ENCODE measurements around the gene CCDC12.

CCDC12 gene

GRCh38 chr3:47008234-47008796 is 31.8 kb upstream of the CCDC12 start:
- H2AFZ ChIP-seq (ENCODE audit: low read length) = no peak overlapping the region
- H3K36me3 ChIP-seq (replicated peaks; ENCODE audit: insufficient read depth, low read length) = no peaks in the 10 kb centered on the region
- no peaks in the 10 kb centered on the region for H3K27me3 ChIP-seq (replicated peaks; ENCODE audit: insufficient read depth, low read length)
- H3K9ac ChIP-seq (ENCODE audit: low read length) = no peak overlapping the region
- no peaks in the 10 kb centered on the region for H3K4me1 ChIP-seq (ENCODE audit: low read length)
- no peaks in the 10 kb centered on the region for H4K20me1 ChIP-seq (ENCODE audit: insufficient read depth, low read length)
- peaks cover 7% of the 10 kb centered on the region; the same call in 1 of the 2 replicates for H3F3A ChIP-seq (ENCODE audit: insufficient read depth, low read length)
- no peaks in the 10 kb centered on the region for H3K9me3 ChIP-seq (replicated peaks; ENCODE audit: insufficient read depth, low read length)
- H3K4me2 ChIP-seq (ENCODE audit: low read depth, low read length) = no peak overlapping the region
- no peaks in the 10 kb centered on the region for H3K79me2 ChIP-seq (ENCODE audit: low read length)
- H3K27ac ChIP-seq (ENCODE audit: low read length) = no peak overlapping the region
- no peaks in the 10 kb centered on the region for H3K9me2 ChIP-seq (replicated peaks; ENCODE audit: insufficient read depth, low read length)
- TF ChIP-seq, protein P1, sequence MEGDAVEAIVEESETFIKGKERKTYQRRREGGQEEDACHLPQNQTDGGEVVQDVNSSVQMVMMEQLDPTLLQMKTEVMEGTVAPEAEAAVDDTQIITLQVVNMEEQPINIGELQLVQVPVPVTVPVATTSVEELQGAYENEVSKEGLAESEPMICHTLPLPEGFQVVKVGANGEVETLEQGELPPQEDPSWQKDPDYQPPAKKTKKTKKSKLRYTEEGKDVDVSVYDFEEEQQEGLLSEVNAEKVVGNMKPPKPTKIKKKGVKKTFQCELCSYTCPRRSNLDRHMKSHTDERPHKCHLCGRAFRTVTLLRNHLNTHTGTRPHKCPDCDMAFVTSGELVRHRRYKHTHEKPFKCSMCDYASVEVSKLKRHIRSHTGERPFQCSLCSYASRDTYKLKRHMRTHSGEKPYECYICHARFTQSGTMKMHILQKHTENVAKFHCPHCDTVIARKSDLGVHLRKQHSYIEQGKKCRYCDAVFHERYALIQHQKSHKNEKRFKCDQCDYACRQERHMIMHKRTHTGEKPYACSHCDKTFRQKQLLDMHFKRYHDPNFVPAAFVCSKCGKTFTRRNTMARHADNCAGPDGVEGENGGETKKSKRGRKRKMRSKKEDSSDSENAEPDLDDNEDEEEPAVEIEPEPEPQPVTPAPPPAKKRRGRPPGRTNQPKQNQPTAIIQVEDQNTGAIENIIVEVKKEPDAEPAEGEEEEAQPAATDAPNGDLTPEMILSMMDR (IDR thresholded peaks at IDR 0.05; ENCODE audit: low read length) = no peak
- TF ChIP-seq EZH2 (optimal IDR thresholded peaks at IDR 0.05; ENCODE audit: low read depth, low read length) = no peak
- no peak for TF ChIP-seq EZH2phosphoT487 (IDR thresholded peaks at IDR 0.05; ENCODE audit: low read length)
- H3K4me3 ChIP-seq (ENCODE audit: low read length) = no peak overlapping the region
- no peak for DNase-seq

GRCh38 chr3:47007482-47008233 is 31.1 kb upstream of the CCDC12 start:
- Histone ChIP-seq H3F3A (ENCODE audit: insufficient read depth, low read length) (peaks cover 7% of the 10 kb centered on the region; the same call in 1 of the 2 replicates), H4K20me1 (ENCODE audit: insufficient read depth, low read length) (no peaks in the 10 kb centered on the region), H3K9ac (ENCODE audit: low read length) (no peak overlapping the region), H3K9me3 (replicated peaks; ENCODE audit: insufficient read depth, low read length) (no peaks in the 10 kb centered on the region), H2AFZ (ENCODE audit: low read length) (no peak overlapping the region), H3K9me2 (replicated peaks; ENCODE audit: insufficient read depth, low read length) (no peaks in the 10 kb centered on the region), H3K4me2 (ENCODE audit: low read depth, low read length) (no peak overlapping the region), H3K4me3 (ENCODE audit: low read length) (no peak overlapping the region), H3K27ac (ENCODE audit: low read length) (no peak overlapping the region), H3K36me3 (replicated peaks; ENCODE audit: insufficient read depth, low read length) (no peaks in the 10 kb centered on the region), H3K79me2 (ENCODE audit: low read length) (no peaks in the 10 kb centered on the region), H3K4me1 (ENCODE audit: low read length) (no peaks in the 10 kb centered on the region), H3K27me3 (replicated peaks; ENCODE audit: insufficient read depth, low read length) (no peaks in the 10 kb centered on the region)
- DNase-seq = no peak
- no peak for TF ChIP-seq EZH2phosphoT487 (IDR thresholded peaks at IDR 0.05; ENCODE audit: low read length)
- TF ChIP-seq, protein P1 (IDR thresholded peaks at IDR 0.05; ENCODE audit: low read length) = no peak
- TF ChIP-seq EZH2 (optimal IDR thresholded peaks at IDR 0.05; ENCODE audit: low read depth, low read length) = no peak

DNA sequence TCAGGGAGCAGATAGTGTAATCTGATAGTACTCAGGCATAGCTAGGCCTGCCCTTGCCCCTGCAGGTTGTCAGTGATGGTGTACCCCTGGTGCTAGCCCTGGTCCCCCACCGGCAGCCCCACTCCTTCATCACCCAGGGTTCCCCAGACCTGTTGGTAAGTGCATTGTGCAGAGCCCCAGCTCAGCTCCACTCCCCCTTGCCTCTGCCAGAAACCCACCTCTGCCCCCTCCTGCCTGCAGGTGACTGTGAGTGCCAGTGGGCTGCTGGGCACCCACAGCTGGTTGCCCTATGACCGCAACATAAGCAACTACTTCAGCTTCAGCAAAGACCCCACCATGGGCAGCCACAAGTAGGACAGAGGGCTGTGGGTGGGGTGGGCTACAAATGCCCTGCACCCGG is 30.5 kb upstream of the CCDC12 start:
- Histone ChIP-seq H3F3A (ENCODE audit: insufficient read depth, low read length) (peaks cover 7% of the 10 kb centered on the region; the same call in 1 of the 2 replicates), H3K9ac (ENCODE audit: low read length) (no peak overlapping the region), H2AFZ (ENCODE audit: low read length) (no peak overlapping the region), H3K79me2 (ENCODE audit: low read length) (no peaks in the 10 kb centered on the region), H3K9me2 (replicated peaks; ENCODE audit: insufficient read depth, low read length) (no peaks in the 10 kb centered on the region), H3K27me3 (replicated peaks; ENCODE audit: insufficient read depth, low read length) (no peaks in the 10 kb centered on the region), H4K20me1 (ENCODE audit: insufficient read depth, low read length) (no peaks in the 10 kb centered on the region), H3K36me3 (replicated peaks; ENCODE audit: insufficient read depth, low read length) (no peaks in the 10 kb centered on the region; the same call in 1 of the 2 replicates), H3K4me2 (ENCODE audit: low read depth, low read length) (no peak overlapping the region), H3K9me3 (replicated peaks; ENCODE audit: insufficient read depth, low read length) (no peaks in the 10 kb centered on the region), H3K4me1 (ENCODE audit: low read length) (no peaks in the 10 kb centered on the region), H3K27ac (ENCODE audit: low read length) (no peak overlapping the region), H3K4me3 (ENCODE audit: low read length) (no peak overlapping the region)
- TF ChIP-seq EZH2phosphoT487 (IDR thresholded peaks at IDR 0.05; ENCODE audit: low read length) (no peak), EZH2 (optimal IDR thresholded peaks at IDR 0.05; ENCODE audit: low read depth, low read length) (no peak)
- TF ChIP-seq, protein P1 (IDR thresholded peaks at IDR 0.05; ENCODE audit: low read length) = no peak
- no peak for DNase-seq
